SKM-1 (cell line): Measurements from ENCODE around the gene RNF212B.
"Not testable (repeated sequence)": the region's sequence is repeated elsewhere in the genome, so short reads cannot be mapped to it uniquely, and the experiment has no call there.

Source experiments
- DNase-seq: peaks from one replicate; lab custom pipeline; 2025; ENCODE audit not compliant: unreplicated experiment; lab: John Stamatoyannopoulos, UW

The RNF212B gene

GRCh38 chr14:23237772-23238594 lies at the start of gene RNF212B:
Gene RNF212B (plus strand): TSS chr14:23237936. CDS start chr14:23240346, 2,410 bp downstream.
- peak; percentile 23 for DNase-seq

- DNase-seq = no peak
Observed at GRCh38 chr14:23193432-23193831, 44.3 kb upstream of the RNF212B start.

GRCh38 chr14:23195552-23196101 lies 42.1 kb upstream of the RNF212B start:
- no peak for DNase-seq

GRCh38 chr14:23196487-23196886 lies 41.2 kb upstream of the RNF212B start:
- not testable (repeated sequence) for DNase-seq

- DNase-seq = not testable (repeated sequence)
Observed at GRCh38 chr14:23199141-23199540, 38.6 kb upstream of the RNF212B start.

- DNase-seq = no peak
Observed at GRCh38 chr14:23202001-23202400, 35.7 kb upstream of the RNF212B start.

- no peak for DNase-seq
Observed at GRCh38 chr14:23206422-23207145, 31.2 kb upstream of the RNF212B start.

- DNase-seq = no peak
Observed at GRCh38 chr14:23207146-23207540, 30.6 kb upstream of the RNF212B start.

- DNase-seq = no peak
Observed at GRCh38 chr14:23208324-23208723, 29.4 kb upstream of the RNF212B start.

GRCh38 chr14:23209651-23210423 lies 27.9 kb upstream of the RNF212B start:
- DNase-seq = no peak

GRCh38 chr14:23215421-23215820 lies 22.3 kb upstream of the RNF212B start:
- no peak for DNase-seq

GRCh38 chr14:23217032-23218020 lies 20.4 kb upstream of the RNF212B start:
- no peak for DNase-seq

- DNase-seq = no peak
Observed at GRCh38 chr14:23219075-23219474, 18.7 kb upstream of the RNF212B start.

- not testable (repeated sequence) for DNase-seq
Observed at GRCh38 chr14:23224958-23225357, 12.8 kb upstream of the RNF212B start.

GRCh38 chr14:23227566-23227965 lies 10.2 kb upstream of the RNF212B start:
- no peak for DNase-seq

GRCh38 chr14:23228812-23229211 lies 8.9 kb upstream of the RNF212B start:
- no peak for DNase-seq

GRCh38 chr14:23232241-23232808 lies 5.4 kb upstream of the RNF212B start:
- DNase-seq = not testable (repeated sequence)

GRCh38 chr14:23240661-23241060 lies 2.9 kb downstream of the RNF212B start:
- DNase-seq = no peak

- not testable (repeated sequence) for DNase-seq
Observed at GRCh38 chr14:23241061-23241715, 3.5 kb downstream of the RNF212B start.
